Hepatocyte (in vitro differentiated cells): ENCODE data around the gene ADPRS. TPM values are rescaled to one million over a fixed set of nuclear protein-coding genes. Genes with fewer than 3 reads are reported as not detected.

Source experiments
- DNase-seq: peaks from one replicate; pipeline ENCODE4 v3.0.0-alpha.2; 2016; ENCODE audit warnings: low spot score
- H2AFZ ChIP-seq: fragments of 200-600 bp; sonication (generic); 2 replicates; pipeline ENCODE4 v1.6.0; 2016; ENCODE audit warnings: antibody characterized with exemption, mild to moderate bottlenecking
- H3K27ac ChIP-seq: fragments of 200-600 bp; sonication (generic); 2 replicates; pipeline ENCODE4 v1.5.1; 2016; ENCODE audit warnings: mild to moderate bottlenecking
- H3K27me3 ChIP-seq: fragments of 200-600 bp; sonication (generic); 2 replicates; pipeline ENCODE4 v1.6.1; 2016
- H3K36me3 ChIP-seq: fragments of 200-600 bp; sonication (generic); replicated peaks from 2 replicates; pipeline ENCODE4 v1.5.1; 2016; ENCODE audit warnings: low read depth; ENCODE audit not compliant: insufficient read depth
- H3K4me1 ChIP-seq: fragments of 200-600 bp; sonication (generic); 2 replicates; pipeline ENCODE4 v1.5.1; 2016; ENCODE audit warnings: mild to moderate bottlenecking, moderate library complexity; ENCODE audit not compliant: insufficient read depth
- H3K4me2 ChIP-seq: fragments of 200-600 bp; sonication (generic); 2 replicates; pipeline ENCODE4 v1.6.0; 2016
- H3K4me3 ChIP-seq: fragments of 200-600 bp; sonication (generic); 2 replicates; pipeline ENCODE4 v1.5.1; 2016; ENCODE audit warnings: mild to moderate bottlenecking
- H3K79me2 ChIP-seq: fragments of 200-600 bp; sonication (generic); 2 replicates; pipeline ENCODE4 v1.6.0; 2017; ENCODE audit warnings: mild to moderate bottlenecking
- H3K9me2 ChIP-seq: fragments of 200-600 bp; sonication (generic); replicated peaks from 2 replicates; pipeline ENCODE4 v1.6.0; 2017; ENCODE audit warnings: mild to moderate bottlenecking; ENCODE audit not compliant: insufficient read depth
- H3K9me3 ChIP-seq: fragments of 200-600 bp; sonication (generic); 2 replicates; pipeline ENCODE4 v1.5.1; 2016; ENCODE audit warnings: low read depth, mild to moderate bottlenecking
- H4K20me1 ChIP-seq: fragments of 200-600 bp; sonication (generic); 2 replicates; pipeline ENCODE4 v1.6.0; 2016; ENCODE audit warnings: mild to moderate bottlenecking; ENCODE audit not compliant: insufficient read depth, poor library complexity, severe bottlenecking
- CTCF ChIP-seq: fragments of 200-600 bp; sonication (generic); IDR thresholded peaks from 2 replicates; pipeline ENCODE4 v1.5.1; 2016; ENCODE audit warnings: antibody characterized with exemption, mild to moderate bottlenecking; ENCODE audit not compliant: poor library complexity
- EZH2 ChIP-seq: fragments of 200-600 bp; sonication (generic); IDR thresholded peaks from 2 replicates; pipeline ENCODE4 v1.6.1; 2016; ENCODE audit warnings: antibody characterized with exemption, mild to moderate bottlenecking, borderline replicate concordance
- EZH2phosphoT487 ChIP-seq: fragments of 200-600 bp; sonication (generic); IDR thresholded peaks from one replicate; pipeline ENCODE4 v1.6.1; 2018; ENCODE audit warnings: antibody characterized with exemption, mild to moderate bottlenecking, low read depth, moderate library complexity; ENCODE audit not compliant: unreplicated experiment, severe bottlenecking
- WGBS: methylation state at CpG from one replicate; pipeline ENCODE4 v1.1.6; 2016; ENCODE audit warnings: low lambda C conversion rate; ENCODE audit errors: missing lambda C conversion rate; 5-methylcytosine and 5-hydroxymethylcytosine counted together
- polyA plus RNA-seq: library from polyadenylated mRNA; unstranded; fragments of >200 nt; fragmentation: Nextera tagmentation; extraction: Ambion mirVana; gene quantifications from 2 replicates; pipeline ENCODE4 v1.2.1, GENCODE V29; 2016
- total RNA-seq: library from RNA; depleted of rRNA; stranded (reverse); fragments of >200 nt; gene quantifications from 2 replicates; pipeline ENCODE4 v1.2.3, GENCODE V29; 2014

The ADPRS gene
- total and polyA plus RNA-seq, 2 experiments from 2014 or later, result 37.6 to 42.7 TPM

GRCh38 chr1:36122062-36123030 lies 33.7 kb downstream of the ADPRS start:
- Histone ChIP-seq H3K36me3 (no peaks in the 10 kb centered on the region), H4K20me1 (no peaks in the 10 kb centered on the region), H3K4me2 (peak overlapping the region; percentile 77), H3K4me1 (peaks cover 34% of the 10 kb centered on the region), H3K9me3 (no peaks in the 10 kb centered on the region), H3K79me2 (no peaks in the 10 kb centered on the region), H2AFZ (no peak overlapping the region), H3K4me3 (no peak overlapping the region), H3K27me3 (peaks cover 21% of the 10 kb centered on the region), H3K27ac (no peak overlapping the region), H3K9me2 (no peaks in the 10 kb centered on the region)
- WGBS, result 88% methylated on average over 12 of the region's 12 CpGs
- TF ChIP-seq CTCF, result no peak
- TF ChIP-seq EZH2phosphoT487, result no peak
- TF ChIP-seq EZH2, result no peak
- DNase-seq, result no peak

DNA sequence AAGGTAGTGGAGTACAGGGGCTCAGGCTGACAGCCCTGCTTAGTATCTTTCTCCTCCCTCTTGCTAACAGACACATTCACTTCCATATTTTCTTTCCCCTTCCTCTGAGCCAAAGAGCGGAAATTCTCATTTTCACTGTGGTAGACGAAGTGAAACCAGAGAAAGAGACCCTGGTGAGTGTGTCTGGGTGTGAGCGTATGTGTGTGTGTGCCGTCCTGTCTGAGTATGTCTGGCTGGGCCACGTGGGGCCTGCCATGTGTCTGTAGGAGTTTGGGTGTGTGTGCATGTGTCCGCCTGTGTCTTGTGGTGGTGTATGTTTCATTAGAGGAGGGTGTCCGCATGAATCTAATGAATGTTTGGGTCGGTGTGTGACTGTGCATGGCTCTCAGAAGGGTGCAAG lies 34.7 kb downstream of the ADPRS start:
- H3K27ac ChIP-seq, result peak overlapping the region; percentile 23
- no peak for DNase-seq
- H3K27me3 ChIP-seq, result peaks cover 21% of the 10 kb centered on the region
- H4K20me1 ChIP-seq, result no peaks in the 10 kb centered on the region
- 72% methylated on average over 8 of the region's 8 CpGs for WGBS
- no peak overlapping the region for H3K4me3 ChIP-seq
- peak overlapping the region; percentile 77 for H3K4me2 ChIP-seq
- H3K36me3 ChIP-seq, result no peaks in the 10 kb centered on the region
- no peaks in the 10 kb centered on the region for H3K9me2 ChIP-seq
- peaks cover 40% of the 10 kb centered on the region for H3K4me1 ChIP-seq
- TF ChIP-seq CTCF (no peak), EZH2phosphoT487 (no peak), EZH2 (no peak)
- no peaks in the 10 kb centered on the region for H3K79me2 ChIP-seq
- no peaks in the 10 kb centered on the region for H3K9me3 ChIP-seq
- H2AFZ ChIP-seq, result no peak overlapping the region

- TF ChIP-seq EZH2 (no peak), EZH2phosphoT487 (no peak), CTCF (no peak)
- WGBS, result 48% methylated on average over 15 of the region's 42 CpGs
- Histone ChIP-seq H3K9me2 (no peaks in the 10 kb centered on the region), H4K20me1 (no peaks in the 10 kb centered on the region), H3K27ac (no peak overlapping the region), H3K4me1 (peaks cover 29% of the 10 kb centered on the region), H3K79me2 (no peaks in the 10 kb centered on the region), H3K4me2 (peak overlapping the region; percentile 77), H2AFZ (no peak overlapping the region), H3K4me3 (no peak overlapping the region), H3K27me3 (peaks cover 21% of the 10 kb centered on the region), H3K9me3 (no peaks in the 10 kb centered on the region), H3K36me3 (no peaks in the 10 kb centered on the region)
- no peak for DNase-seq
Observed at GRCh38 chr1:36124404-36125128, 35.9 kb downstream of the ADPRS start.
